H9 (cell line): Measurements from ENCODE around the gene NEB. TPM values are rescaled to one million over a fixed set of nuclear protein-coding genes. Genes with fewer than 3 reads are reported as not detected.

Source experiments
- DNase-seq: peaks from one replicate; pipeline ENCODE4 v3.0.0-alpha.2; 2017
- H2AFZ ChIP-seq: one replicate; pipeline ENCODE4 v1.6.1; 2013; ENCODE audit warnings: mild to moderate bottlenecking, low read length, control low read depth, moderate library complexity
- H2AK5ac ChIP-seq: 2 replicates; pipeline ENCODE4 v1.6.1; 2013; ENCODE audit warnings: low read length, control low read depth, mixed read lengths; ENCODE audit not compliant: insufficient read length
- H2BK120ac ChIP-seq: one replicate; pipeline ENCODE4 v1.6.1; 2013; ENCODE audit warnings: low read depth, mild to moderate bottlenecking, low read length, control low read depth, inconsistent platforms; ENCODE audit not compliant: poor library complexity, severe bottlenecking
- H2BK12ac ChIP-seq: 2 replicates; pipeline ENCODE4 v1.6.1; 2013; ENCODE audit warnings: low read length, control low read depth, mixed read lengths, low read depth; ENCODE audit not compliant: insufficient read length
- H2BK15ac ChIP-seq: 2 replicates; pipeline ENCODE4 v1.6.1; 2013; ENCODE audit warnings: low read depth, low read length, control low read depth
- H2BK20ac ChIP-seq: one replicate; pipeline ENCODE4 v1.6.1; 2013; ENCODE audit warnings: low read depth, mild to moderate bottlenecking, low read length, control low read depth, inconsistent platforms; ENCODE audit not compliant: poor library complexity, severe bottlenecking
- H2BK5ac ChIP-seq: 2 replicates; pipeline ENCODE4 v1.6.1; 2013; ENCODE audit warnings: low read length, control low read depth, mixed read lengths; ENCODE audit not compliant: insufficient read length
- H3K14ac ChIP-seq: 2 replicates; pipeline ENCODE4 v1.6.1; 2013; ENCODE audit warnings: low read length, control low read depth; ENCODE audit not compliant: insufficient read depth
- H3K18ac ChIP-seq: 2 replicates; pipeline ENCODE4 v1.6.1; 2013; ENCODE audit warnings: low read depth, mild to moderate bottlenecking, mixed read lengths, low read length, control low read depth; ENCODE audit not compliant: insufficient read length
- H3K23ac ChIP-seq: 2 replicates; pipeline ENCODE4 v1.6.1; 2013; ENCODE audit warnings: low read length, control low read depth, mixed read lengths, low read depth; ENCODE audit not compliant: insufficient read length
- H3K23me2 ChIP-seq: 2 replicates; pipeline ENCODE4 v1.6.1; 2013; ENCODE audit warnings: low read depth, mild to moderate bottlenecking, mixed read lengths, low read length, control low read depth; ENCODE audit not compliant: insufficient read length, poor library complexity, severe bottlenecking
- H3K27ac ChIP-seq: 2 replicates; pipeline ENCODE4 v1.5.1; 2013; ENCODE audit warnings: low read length, control low read depth, mixed read lengths, low read depth; ENCODE audit not compliant: insufficient read length
- H3K27me3 ChIP-seq: 2 replicates; pipeline ENCODE4 v1.6.1; 2013; ENCODE audit warnings: low read length, control low read depth, inconsistent platforms; ENCODE audit not compliant: insufficient read depth
- H3K4ac ChIP-seq: 2 replicates; pipeline ENCODE4 v1.6.1; 2013; ENCODE audit warnings: low read depth, mild to moderate bottlenecking, control low read depth, inconsistent platforms, low read length, moderate library complexity
- H3K4me1 ChIP-seq: 2 replicates; pipeline ENCODE4 v1.6.1; 2013; ENCODE audit warnings: low read length, control low read depth, inconsistent platforms; ENCODE audit not compliant: insufficient read depth
- H3K4me2 ChIP-seq: 2 replicates; pipeline ENCODE4 v1.6.1; 2013; ENCODE audit warnings: low read length, control low read depth, mixed read lengths; ENCODE audit not compliant: insufficient read length, insufficient read depth
- H3K56ac ChIP-seq: 2 replicates; pipeline ENCODE4 v1.6.1; 2013; ENCODE audit warnings: low read depth, mild to moderate bottlenecking, mixed read lengths, low read length, control low read depth; ENCODE audit not compliant: insufficient read length
- H3K79me1 ChIP-seq: 2 replicates; pipeline ENCODE4 v1.6.1; 2013; ENCODE audit warnings: low read depth, mild to moderate bottlenecking, moderate library complexity, low read length, control low read depth, inconsistent platforms; ENCODE audit not compliant: insufficient read depth, poor library complexity, severe bottlenecking
- H3K79me2 ChIP-seq: 2 replicates; pipeline ENCODE4 v1.6.1; 2013; ENCODE audit warnings: low read length, control low read depth, inconsistent platforms; ENCODE audit not compliant: insufficient read depth
- H3K9ac ChIP-seq: 2 replicates; pipeline ENCODE4 v1.6.1; 2013; ENCODE audit warnings: low read length, control low read depth, mixed read lengths; ENCODE audit not compliant: insufficient read length; ENCODE audit errors: extremely low read depth
- H3K9me3 ChIP-seq: one replicate; pipeline ENCODE4 v1.6.1; 2013; ENCODE audit warnings: low read depth, low read length, inconsistent platforms; ENCODE audit not compliant: control insufficient read depth
- H3T11ph ChIP-seq: one replicate; pipeline ENCODE4 v1.6.1; 2013; ENCODE audit warnings: mild to moderate bottlenecking, low read length, control low read depth, inconsistent platforms
- H4K20me1 ChIP-seq: one replicate; pipeline ENCODE4 v1.6.1; 2013; ENCODE audit not compliant: control insufficient read depth, insufficient read length, insufficient read depth
- H4K5ac ChIP-seq: 2 replicates; pipeline ENCODE4 v1.6.1; 2013; ENCODE audit warnings: low read depth, mild to moderate bottlenecking, mixed read lengths, low read length, control low read depth; ENCODE audit not compliant: insufficient read length
- H4K8ac ChIP-seq: replicated peaks from 2 replicates; pipeline ENCODE4 v1.6.1; 2013; ENCODE audit warnings: low read length, control low read depth, mixed read lengths, low read depth; ENCODE audit not compliant: insufficient read length
- H4K91ac ChIP-seq: 2 replicates; pipeline ENCODE4 v1.6.1; 2013; ENCODE audit warnings: low read depth, mild to moderate bottlenecking, moderate library complexity, mixed read lengths, low read length, control low read depth; ENCODE audit not compliant: insufficient read length
- H3K27ac Mint-ChIP-seq, 3 experiments: 2 replicates in 2 of 3; 3 replicates in 1 of 3; pipeline ENCODE4 v1.8.0; 2020 to 2021; ENCODE audit warnings: mixed read lengths in 3 of 3, mild to moderate bottlenecking in 1 of 3, moderate library complexity in 1 of 3
- H3K27me3 Mint-ChIP-seq: 2 replicates; pipeline ENCODE4 v1.8.0; 2021; ENCODE audit warnings: low read depth, mild to moderate bottlenecking, moderate library complexity, mixed read lengths
- H3K36me3 Mint-ChIP-seq, 3 experiments: 2 replicates in 2 of 3; 3 replicates in 1 of 3; pipeline ENCODE4 v1.8.0; 2020 to 2021; ENCODE audit warnings: low read depth in 3 of 3, mixed read lengths in 3 of 3; ENCODE audit not compliant: insufficient read depth in 1 of 3
- H3K4me1 Mint-ChIP-seq, 2 experiments: 2 replicates each; pipeline ENCODE4 v1.8.0; 2020; ENCODE audit warnings: mixed read lengths in 2 of 2
- H3K4me3 Mint-ChIP-seq, 2 experiments: 2 replicates in 1 of 2; 3 replicates in 1 of 2; pipeline ENCODE4 v1.8.0; 2020 to 2021; ENCODE audit warnings: mild to moderate bottlenecking in 2 of 2, mixed read lengths in 2 of 2, moderate library complexity in 1 of 2
- H3K9me3 Mint-ChIP-seq, 2 experiments: 2 replicates in 1 of 2; 3 replicates in 1 of 2; pipeline ENCODE4 v1.8.0; 2020; ENCODE audit warnings: mild to moderate bottlenecking in 2 of 2, mixed read lengths in 2 of 2, moderate library complexity in 1 of 2
- CTCF ChIP-seq: fragments of 200-600 bp; sonication (generic); conservative IDR thresholded peaks from 3 replicates; pipeline ENCODE4 v1.8.0; 2021; ENCODE audit warnings: antibody characterized with exemption, mild to moderate bottlenecking
- WGBS: extraction: QIAGEN DNeasy Blood & Tissue Kit; methylation state at CpG from one replicate; pipeline ENCODE4 v1.1.7; 2013; ENCODE audit warnings: missing lambda C conversion rate, low lambda C conversion rate, mixed read lengths; ENCODE audit not compliant: insufficient read length; ENCODE audit errors: extremely low coverage; 5-methylcytosine and 5-hydroxymethylcytosine counted together
- total RNA-seq: library from RNA; stranded (reverse); gene quantifications from 2 replicates; pipeline ENCODE4 v1.2.1, GENCODE V29; 2021

The NEB gene
- total RNA-seq, 1 experiment from 2014 or later = 0.98 TPM

GRCh38 chr2:151637271-151637781, 97.0 kb downstream of the NEB start:
- H3K23me2 ChIP-seq = no peaks in the 10 kb centered on the region
- H3K4me1 Mint-ChIP-seq = no peaks in the 10 kb centered on the region
- no peak overlapping the region for H3K18ac ChIP-seq
- WGBS = no CpG with 5 or more reads among the region's 8 CpGs
- H2AK5ac ChIP-seq = no peak overlapping the region
- no peak overlapping the region for H3K23ac ChIP-seq
- TF ChIP-seq CTCF = no peak
- no peak overlapping the region for H3K14ac ChIP-seq
- H3K27ac ChIP-seq = no peak overlapping the region
- no peak overlapping the region for H4K91ac ChIP-seq
- no peak overlapping the region for H2BK5ac ChIP-seq
- no peak overlapping the region for H2BK20ac ChIP-seq
- H3K27me3 ChIP-seq = no peaks in the 10 kb centered on the region
- H3K79me1 ChIP-seq = no peaks in the 10 kb centered on the region
- H3K36me3 Mint-ChIP-seq = peaks cover 0 to 8% (median 2%) of the 10 kb centered on the region in 3 experiments; a peak in 5 of 7 replicates
- H3K4me3 Mint-ChIP-seq = no peak overlapping the region
- H4K5ac ChIP-seq = no peak overlapping the region
- peaks cover 5 to 6% of the 10 kb centered on the region in 2 experiments for H3K9me3 Mint-ChIP-seq
- no peak overlapping the region for H3K56ac ChIP-seq
- no peak overlapping the region for H3K9ac ChIP-seq
- H4K20me1 ChIP-seq = no peaks in the 10 kb centered on the region
- no peak overlapping the region for H3K4ac ChIP-seq
- no peak overlapping the region for H2BK15ac ChIP-seq
- no peaks in the 10 kb centered on the region for H3K79me2 ChIP-seq
- no peak overlapping the region for H2BK12ac ChIP-seq
- no peak overlapping the region for H4K8ac ChIP-seq
- H2AFZ ChIP-seq = no peak overlapping the region
- H3K9me3 ChIP-seq = no peaks in the 10 kb centered on the region
- no peak for DNase-seq
- no peak overlapping the region for H2BK120ac ChIP-seq
- H3K27ac Mint-ChIP-seq = no peak overlapping the region
- H3K4me1 ChIP-seq = no peaks in the 10 kb centered on the region
- H3K27me3 Mint-ChIP-seq = no peaks in the 10 kb centered on the region
- H3T11ph ChIP-seq = no peak overlapping the region
- H3K4me2 ChIP-seq = no peak overlapping the region
